Activated CD4-positive, alpha-beta T cell treated with anti-CD3 and anti-CD28 coated beads, Interleukin-2, Interleukin-6, amounts not matched to agents 100 ng/mL and 50 ng/mL, durations not matched to agents 16 hours and 8 hours (primary cell): ENCODE measurements around the gene MPV17L.
"Not testable (repeated sequence)": the region's sequence is repeated elsewhere in the genome, so short reads cannot be mapped to it uniquely, and the experiment has no call there.

Experiments
- DNase-seq: peaks from one replicate; pipeline ENCODE4 v3.0.0-alpha.2; 2020

Gene MPV17L

GRCh38 chr16:15415511-15415985, 20.0 kb downstream of the MPV17L start:
- DNase-seq, result no peak

DNA sequence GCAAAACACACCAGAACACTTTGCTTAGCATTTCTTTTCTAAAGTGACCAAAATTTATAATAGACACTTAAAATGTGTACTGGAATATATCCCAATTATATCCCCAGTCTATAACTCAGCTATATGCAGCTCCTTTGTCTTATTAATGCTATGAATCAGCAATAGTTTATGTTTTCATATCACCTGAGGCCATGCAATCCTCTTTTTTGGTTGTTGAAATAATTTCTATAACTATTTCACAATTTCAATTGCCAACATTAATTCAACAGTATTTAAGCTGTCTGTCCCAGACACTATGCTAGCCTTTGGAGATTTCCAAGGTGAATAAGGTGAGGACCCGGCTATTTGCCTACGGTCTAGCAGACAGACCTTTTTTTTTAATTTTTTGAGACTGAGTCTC, 21.6 kb downstream of the MPV17L start:
- DNase-seq, result no peak

GRCh38 chr16:15418206-15418605, 22.7 kb downstream of the MPV17L start:
- DNase-seq, result no peak

DNA sequence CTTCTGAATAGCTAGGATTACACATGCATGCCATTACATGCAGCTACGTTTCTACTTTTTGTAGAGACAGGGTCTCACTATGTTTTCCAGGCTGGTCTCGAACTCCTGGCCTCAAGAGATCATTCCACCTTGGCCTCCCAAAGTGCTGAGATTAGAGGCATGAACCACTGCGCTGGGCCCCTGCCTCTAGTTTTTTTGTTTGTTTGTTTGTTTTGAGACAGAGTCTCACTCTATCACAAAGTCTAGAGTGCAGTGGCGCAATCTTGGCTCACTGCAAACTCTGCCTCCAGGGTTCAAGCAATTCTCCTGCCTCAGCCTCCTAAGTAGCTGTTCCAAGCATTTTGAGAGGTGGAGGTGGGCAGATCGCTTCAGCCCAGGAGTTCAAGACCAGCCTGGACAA, 26.1 kb downstream of the MPV17L start:
- DNase-seq, result not testable (repeated sequence)

DNA sequence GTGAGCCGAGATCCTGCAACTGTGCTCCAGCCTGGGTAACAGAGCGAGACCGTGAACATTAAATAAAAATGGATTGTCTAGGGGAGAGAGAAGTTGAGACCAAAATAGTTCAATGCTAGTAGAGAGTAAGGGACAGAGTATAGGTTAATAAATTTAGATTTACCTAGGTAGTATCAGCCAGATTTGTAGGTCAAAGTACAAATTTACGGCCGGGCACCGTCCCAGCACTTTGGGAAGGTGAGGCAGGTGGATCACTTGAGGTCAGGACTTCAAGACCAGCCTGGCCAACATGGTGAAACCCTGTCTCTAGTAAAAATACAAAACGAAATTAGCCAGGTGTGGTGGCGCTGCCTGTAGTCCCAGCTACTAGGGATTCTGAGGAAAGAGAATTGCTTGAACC, 26.7 kb downstream of the MPV17L start:
- DNase-seq, result no peak

DNA sequence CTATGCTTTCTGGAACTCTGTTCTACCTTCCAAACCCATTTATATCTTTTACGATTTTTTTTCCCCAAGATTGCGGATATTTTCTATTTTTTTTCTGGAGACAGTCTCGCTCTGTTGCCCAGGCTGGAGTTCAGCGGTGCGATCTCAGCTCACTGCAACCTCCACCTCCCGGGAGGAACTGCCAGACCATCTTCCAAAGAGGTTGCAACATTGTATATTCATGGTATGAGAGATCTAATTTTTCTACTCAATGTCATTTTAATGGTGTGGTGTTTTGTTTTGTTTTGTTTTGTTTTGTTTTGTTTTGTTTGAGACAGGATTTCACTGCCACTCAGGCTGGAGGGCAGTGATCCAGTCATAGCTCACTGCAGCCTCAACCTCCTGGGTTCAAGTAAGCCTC, 30.3 kb downstream of the MPV17L start:
- DNase-seq, result no peak

DNA sequence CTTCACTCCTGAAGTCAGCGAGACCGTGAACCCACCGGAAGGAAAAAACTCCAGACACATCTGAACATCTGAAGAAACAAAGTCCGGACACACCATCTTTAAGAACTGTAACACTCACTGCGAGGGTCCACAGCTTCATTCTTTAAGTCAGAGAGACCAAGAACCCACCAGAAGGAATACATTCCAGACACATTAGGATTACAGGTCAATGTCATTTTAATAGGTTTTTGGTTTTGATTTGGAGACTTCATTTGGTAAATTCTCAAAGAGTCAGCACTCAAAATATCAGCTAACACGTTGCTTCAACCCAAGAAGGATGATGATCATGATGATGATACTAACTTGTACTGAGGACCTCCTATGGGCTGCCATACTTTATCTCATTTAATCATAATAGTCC, 31.2 kb downstream of the MPV17L start:
- no peak for DNase-seq

GRCh38 chr16:15427648-15428239, 32.2 kb downstream of the MPV17L start:
- DNase-seq, result peak; percentile 56

- not testable (repeated sequence) for DNase-seq
These were observed 35.3 kb downstream of the MPV17L start for GRCh38 chr16:15430884-15431283.

DNA sequence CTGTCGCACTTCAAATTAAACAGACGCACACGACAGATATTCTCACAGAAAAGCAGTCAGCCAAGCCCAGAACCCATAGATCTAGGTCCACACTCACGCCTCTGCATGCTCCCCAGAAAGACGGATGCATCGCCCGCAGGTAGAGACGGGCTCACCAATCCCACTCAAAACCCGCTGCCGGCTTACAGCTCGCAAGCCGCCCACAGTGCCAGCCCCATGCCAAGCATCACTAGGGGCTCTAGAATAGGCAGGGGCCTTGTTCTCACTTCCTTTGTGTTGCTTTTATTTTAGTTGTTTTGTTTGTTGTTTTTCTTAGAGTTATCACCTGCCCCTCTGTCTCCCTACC, 38.5 kb downstream of the MPV17L start:
- DNase-seq, result no peak

GRCh38 chr16:15434425-15435215, 39.1 kb downstream of the MPV17L start, which contains the start of gene BMERB1:
BMERB1 (plus strand) TSS chr16:15434588; CDS start chr16:15434654, 66 bp downstream.
- peak; percentile 82 for DNase-seq

DNA sequence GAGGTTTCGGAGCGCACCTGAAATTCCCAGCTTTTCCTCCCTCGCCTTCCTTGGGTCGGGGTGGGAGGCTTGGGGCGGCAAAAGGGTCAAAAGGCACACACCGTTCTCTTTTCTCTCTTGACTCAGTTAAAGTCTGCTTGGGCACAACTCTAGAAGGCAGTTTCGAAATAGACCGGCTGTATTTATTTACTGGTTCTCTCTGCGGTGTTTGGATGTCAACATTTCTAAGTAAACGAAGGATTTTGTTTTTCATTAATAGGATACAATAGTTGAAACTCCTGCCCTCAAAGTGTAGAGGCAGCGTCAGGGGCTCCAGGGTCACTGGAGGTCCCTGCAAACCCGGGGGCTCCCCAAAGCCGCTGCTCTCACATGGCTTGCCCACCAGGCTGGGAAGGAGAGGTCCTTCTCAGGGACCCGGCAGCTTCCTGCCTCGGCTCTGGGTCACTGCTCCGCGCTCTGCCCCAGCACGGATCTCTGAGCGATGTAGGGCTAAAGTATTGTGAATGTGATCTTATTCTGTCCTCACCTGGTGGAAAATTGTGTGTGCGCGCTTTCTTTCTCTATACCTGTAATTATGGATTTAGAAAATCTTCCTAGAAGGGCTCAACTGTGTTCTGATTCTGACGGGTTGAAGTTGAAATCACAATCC, 39.8 kb downstream of the MPV17L start:
- DNase-seq, result no peak

- DNase-seq, result no peak
These were observed 43.5 kb downstream of the MPV17L start for GRCh38 chr16:15439102-15439501.

GRCh38 chr16:15439521-15439920, 44.0 kb downstream of the MPV17L start:
- no peak for DNase-seq

- DNase-seq, result no peak
These were observed 45.3 kb downstream of the MPV17L start for GRCh38 chr16:15440852-15441251.

GRCh38 chr16:15442140-15442539, 46.6 kb downstream of the MPV17L start:
- DNase-seq, result not testable (repeated sequence)

- DNase-seq, result no peak
These were observed 48.2 kb downstream of the MPV17L start for GRCh38 chr16:15443753-15444152.

DNA sequence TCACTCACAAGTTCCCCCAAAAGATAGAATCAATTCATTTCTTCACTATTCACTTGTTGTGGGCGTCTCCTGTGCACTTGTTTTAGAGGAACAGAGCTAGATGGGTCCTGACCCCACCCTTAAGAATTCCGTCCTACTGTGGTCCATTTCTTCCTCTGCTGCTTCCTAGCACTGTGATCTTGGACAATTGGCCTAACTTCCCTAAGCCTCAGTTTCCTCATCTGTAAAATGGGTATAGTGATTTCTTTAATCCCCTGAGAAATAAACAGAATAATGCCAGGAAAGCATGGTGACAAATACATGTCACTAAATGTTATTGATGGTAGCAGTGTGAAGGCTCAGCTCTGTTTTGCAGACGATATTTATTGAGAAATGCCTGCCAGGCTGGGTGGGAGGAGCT, 48.7 kb downstream of the MPV17L start:
- DNase-seq, result no peak

- no peak for DNase-seq
These were observed 49.9 kb downstream of the MPV17L start for GRCh38 chr16:15445450-15445849.

DNA sequence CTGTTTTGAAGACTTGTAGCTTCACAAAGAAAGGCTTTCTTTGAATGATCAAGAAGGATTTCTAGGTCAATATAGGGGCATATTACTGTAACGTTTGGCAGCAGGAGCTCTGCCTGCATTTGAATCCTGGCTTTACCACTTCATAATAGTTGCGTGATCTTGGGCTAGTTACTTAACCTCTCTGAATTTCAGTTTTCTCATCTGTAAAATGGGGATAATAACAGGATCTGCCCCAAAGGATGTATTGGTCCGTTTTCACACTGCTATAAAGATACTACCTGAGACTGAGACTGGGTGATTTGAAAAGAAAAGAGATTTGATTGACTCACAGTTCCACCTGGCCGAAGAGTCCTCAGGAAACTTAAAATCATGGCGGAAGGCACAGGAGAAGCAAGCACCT, 51.3 kb downstream of the MPV17L start:
- DNase-seq, result no peak

DNA sequence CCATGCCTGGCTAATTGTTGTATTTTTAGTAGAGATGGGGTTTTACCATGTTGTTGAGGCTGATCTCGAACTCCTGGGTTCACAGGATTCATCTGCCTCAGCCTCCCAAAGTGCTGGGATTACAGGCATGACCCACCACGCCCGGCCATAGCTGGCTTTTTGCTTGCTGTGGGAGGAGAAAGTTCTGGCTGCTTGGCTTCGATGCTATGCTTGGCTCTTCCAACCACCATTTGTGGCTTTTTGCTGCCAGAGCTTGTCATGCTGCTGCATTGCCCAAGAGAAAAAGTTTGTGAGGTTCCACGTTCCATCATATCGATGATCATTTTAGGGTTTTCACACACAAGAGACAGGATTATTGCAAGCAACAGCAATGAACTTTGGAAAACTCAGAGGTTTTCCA, 55.1 kb downstream of the MPV17L start:
- no peak for DNase-seq

GRCh38 chr16:15451098-15451731, 55.7 kb downstream of the MPV17L start:
- no peak for DNase-seq

- DNase-seq, result no peak
These were observed 56.8 kb downstream of the MPV17L start for GRCh38 chr16:15452246-15452855.
